NCI-H510A treated with DMSO at 0.1 percent for 48 hours (cell line): Measurements from ENCODE around the gene METTL8.
"Not testable (repeated sequence)": the region's sequence is repeated elsewhere in the genome, so short reads cannot be mapped to it uniquely, and the experiment has no call there.

Experiments
- DNase-seq: peaks from one replicate; lab custom pipeline; 2025; lab: John Stamatoyannopoulos, UW

METTL8 gene

GRCh38 chr2:171311589-171311988 is 122.2 kb downstream of the METTL8 start:
- DNase-seq, result not testable (repeated sequence)

GRCh38 chr2:171310889-171311288 is 122.9 kb downstream of the METTL8 start:
- DNase-seq, result no peak

DNA sequence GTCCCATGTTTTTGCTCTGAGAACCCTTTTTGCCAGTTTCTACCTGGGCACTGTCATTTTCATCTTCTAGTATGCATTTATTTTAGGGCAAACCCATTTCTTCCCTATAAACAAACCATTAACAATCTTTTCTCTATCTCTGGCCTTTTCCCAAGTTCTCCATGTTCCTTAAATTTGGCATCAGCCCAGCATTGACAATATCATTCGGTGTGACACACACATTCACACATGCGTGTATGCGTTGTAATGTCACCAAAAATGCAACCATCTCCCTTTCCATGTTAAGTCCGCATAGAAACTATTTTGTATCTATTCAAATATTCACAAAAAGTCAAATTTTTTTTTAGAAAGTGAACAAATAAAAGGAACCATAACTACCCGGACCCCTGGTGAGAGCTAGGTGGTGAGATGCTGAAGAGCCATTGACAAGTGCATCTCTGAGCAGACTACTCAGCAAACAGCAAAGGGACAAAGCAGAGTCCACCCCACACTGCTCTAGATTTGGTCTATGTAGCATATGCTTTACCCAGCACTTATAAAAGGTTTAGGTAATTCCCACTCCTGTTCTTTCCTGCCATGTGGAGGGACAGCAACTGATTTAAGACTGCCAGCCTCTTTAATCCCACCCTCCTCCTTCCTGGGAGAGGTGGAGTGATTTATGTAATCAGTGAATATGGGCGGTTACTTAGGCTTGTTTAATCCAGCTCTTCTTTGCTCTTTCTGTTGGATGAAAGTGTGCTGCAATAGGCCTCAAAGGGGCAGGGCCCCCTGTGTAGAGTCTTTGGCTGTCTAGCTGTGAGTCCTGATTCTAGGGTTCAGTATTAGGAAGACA is 124.1 kb downstream of the METTL8 start:
- DNase-seq, result no peak

GRCh38 chr2:171308280-171309054 is 125.3 kb downstream of the METTL8 start:
- no peak for DNase-seq

DNA sequence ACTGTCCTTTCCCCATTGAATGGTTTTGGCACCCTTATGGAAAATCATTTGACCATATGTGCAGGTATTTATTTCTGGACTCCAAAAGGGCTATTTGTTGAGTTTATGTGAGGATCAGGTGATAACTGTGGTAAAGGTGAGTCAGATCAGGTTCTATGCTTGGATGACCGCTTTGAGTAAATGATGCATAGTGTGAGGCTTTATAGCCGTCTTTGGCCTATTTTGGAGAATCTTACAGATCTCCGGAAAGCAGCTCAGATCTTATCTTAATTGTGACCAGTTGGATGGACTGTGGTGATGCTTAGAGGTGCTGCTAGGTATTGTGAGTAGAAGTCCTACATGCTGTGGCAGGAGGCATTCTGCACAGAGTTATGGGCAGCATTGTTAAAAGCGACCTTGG is 126.2 kb downstream of the METTL8 start:
- no peak for DNase-seq

DNA sequence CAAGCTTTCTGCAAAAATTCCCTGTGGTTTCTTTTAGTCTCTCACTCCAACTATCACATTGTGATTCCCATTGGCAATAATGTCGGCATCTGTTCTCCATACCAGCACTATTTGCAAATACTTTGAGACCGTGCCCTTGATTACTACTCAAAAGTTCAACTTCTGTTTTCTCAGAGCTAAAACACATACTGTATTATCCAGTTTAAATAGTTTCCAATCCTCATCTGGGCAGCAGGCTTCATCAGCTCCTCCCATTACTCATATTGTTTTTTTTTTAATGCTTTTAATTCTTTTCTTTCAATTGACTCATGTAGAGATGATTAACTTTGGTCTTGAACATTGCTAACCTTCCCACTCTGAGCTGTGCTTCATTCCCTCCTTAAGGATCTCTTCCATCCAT is 135.8 kb downstream of the METTL8 start:
- no peak for DNase-seq

DNA sequence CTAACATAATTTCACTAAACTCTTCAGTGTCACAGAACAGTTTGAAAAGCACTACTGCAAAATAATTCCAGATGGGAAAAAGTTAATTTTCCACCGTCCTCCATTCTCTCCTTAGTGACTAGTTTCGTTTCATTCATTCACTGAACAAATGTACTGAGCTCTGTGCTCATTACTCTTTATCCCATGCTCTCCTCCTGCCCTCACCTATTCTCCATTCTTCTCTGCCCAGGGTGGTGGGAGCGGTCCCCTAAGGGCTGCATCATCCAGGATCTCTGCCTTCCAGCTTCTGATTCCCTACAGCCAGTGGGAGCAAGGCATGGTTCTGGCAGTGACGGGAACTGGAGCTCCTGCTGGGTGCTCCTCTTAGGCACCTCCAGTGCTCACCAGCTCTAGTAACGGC is 139.2 kb downstream of the METTL8 start:
- no peak for DNase-seq

GRCh38 chr2:171293661-171294060 is 140.1 kb downstream of the METTL8 start:
- DNase-seq, result no peak

GRCh38 chr2:171289991-171290390 is 143.8 kb downstream of the METTL8 start:
- DNase-seq, result no peak

DNA sequence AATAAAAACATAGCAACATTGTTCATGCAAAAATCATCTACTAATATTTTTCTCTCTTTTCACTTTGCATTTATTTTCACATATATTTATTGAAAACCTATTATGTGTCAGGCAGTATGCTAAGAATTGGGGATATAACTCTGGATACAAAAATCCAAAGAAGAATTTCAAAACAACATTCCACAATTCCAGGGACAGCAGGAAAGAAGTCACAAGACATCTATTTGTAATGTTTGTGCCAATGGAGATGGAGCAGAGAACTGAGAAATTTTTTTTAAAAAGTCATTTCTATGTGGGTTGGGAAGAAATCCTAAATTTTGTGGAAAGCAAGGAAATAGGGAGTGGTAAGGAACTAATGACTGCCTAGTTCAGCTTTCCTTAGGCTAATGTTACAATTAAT is 144.5 kb downstream of the METTL8 start:
- DNase-seq, result no peak

- no peak for DNase-seq
These were observed 146.2 kb downstream of the METTL8 start for GRCh38 chr2:171287611-171288010.

GRCh38 chr2:171287036-171287571 is 146.7 kb downstream of the METTL8 start:
- DNase-seq, result no peak

DNA sequence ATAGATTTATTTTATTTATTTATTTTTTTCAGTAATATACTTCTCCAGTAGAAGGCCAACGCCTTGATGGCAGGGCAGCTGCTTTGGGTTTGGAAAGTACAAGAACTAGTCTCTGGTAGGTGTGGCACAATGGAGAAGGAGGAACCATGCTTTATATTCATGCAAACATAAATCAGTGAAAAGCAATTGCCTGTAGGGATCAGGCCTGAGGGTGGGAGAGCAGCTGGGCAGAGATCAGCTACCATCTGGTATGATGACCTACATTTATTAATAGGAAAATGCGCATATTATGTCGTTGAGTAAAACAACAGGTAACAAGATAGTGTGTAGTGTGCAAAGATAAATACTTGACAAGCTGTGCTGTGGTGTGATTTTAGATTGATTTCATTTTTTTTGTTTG is 152.7 kb downstream of the METTL8 start:
- no peak for DNase-seq

GRCh38 chr2:171279983-171280790 is 153.6 kb downstream of the METTL8 start:
- DNase-seq, result no peak

- no peak for DNase-seq
These were observed 159.0 kb downstream of the METTL8 start for GRCh38 chr2:171274757-171275156.

GRCh38 chr2:171271971-171272436 is 161.8 kb downstream of the METTL8 start:
- peak; percentile 14 for DNase-seq

DNA sequence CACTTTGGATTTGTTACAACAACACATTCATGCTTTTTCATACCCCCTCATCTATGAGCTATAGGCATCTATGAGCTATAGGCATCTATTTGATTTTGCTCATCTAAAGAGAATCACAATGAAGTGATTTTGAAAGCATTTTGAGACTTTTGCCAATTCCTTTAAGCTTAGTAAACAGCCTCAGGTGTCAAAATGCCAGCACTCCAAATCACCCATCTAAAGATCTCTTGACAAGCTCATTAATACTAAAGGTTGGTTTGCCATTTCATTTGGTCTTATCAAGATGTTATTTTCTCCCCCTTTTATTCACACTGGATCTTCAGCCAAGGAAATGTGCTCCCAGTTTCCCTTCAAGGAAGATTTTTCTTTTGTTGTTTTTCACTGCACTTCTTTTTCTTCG is 162.4 kb downstream of the METTL8 start:
- no peak for DNase-seq

DNA sequence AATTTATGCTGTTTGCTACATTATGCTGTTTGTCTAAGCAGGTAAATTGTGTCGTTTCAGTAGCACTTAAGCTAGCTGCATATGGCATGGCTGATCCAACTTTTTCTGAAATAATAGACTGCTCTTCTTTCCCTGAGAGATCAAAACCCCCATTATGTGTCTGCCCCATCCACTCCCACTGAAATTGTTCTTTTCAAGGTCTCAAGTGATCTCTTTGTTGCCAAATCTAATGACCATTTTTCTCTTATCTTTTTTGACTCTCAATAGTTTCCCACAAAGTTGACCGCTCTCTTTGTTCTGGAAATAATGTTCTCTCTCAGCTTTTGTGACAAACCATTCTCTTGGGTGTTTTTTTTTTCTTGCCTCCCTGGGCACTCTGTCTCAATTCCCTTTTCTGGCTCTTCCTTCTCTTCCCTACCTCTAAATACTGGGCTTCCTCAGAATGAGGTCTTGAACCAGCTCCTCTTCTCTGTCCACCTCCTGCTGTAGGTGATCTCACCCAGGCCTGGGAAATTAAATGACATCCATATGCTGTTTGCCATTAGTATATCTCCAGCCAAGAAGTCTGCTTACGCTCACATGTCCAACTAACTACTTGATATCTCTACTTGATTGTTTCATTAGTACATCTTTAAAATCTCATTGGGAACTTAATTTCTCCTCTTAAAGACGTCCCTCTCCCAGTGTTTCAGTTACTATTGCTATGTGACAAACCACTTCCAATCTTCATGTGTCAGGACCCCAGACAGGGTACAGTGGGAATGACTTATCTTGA is 165.7 kb downstream of the METTL8 start:
- DNase-seq, result no peak
